ENCODE data around the gene VMAC. TPM values are rescaled to one million over a fixed set of nuclear protein-coding genes. Genes with fewer than 3 reads are reported as not detected.

The VMAC gene
- total and polyA plus RNA-seq, 2 of the 8 experiments (the other 6 are each of a cell fraction or from before 2014, with no cell fraction given), result 1.3 to 2.2 TPM

DNA sequence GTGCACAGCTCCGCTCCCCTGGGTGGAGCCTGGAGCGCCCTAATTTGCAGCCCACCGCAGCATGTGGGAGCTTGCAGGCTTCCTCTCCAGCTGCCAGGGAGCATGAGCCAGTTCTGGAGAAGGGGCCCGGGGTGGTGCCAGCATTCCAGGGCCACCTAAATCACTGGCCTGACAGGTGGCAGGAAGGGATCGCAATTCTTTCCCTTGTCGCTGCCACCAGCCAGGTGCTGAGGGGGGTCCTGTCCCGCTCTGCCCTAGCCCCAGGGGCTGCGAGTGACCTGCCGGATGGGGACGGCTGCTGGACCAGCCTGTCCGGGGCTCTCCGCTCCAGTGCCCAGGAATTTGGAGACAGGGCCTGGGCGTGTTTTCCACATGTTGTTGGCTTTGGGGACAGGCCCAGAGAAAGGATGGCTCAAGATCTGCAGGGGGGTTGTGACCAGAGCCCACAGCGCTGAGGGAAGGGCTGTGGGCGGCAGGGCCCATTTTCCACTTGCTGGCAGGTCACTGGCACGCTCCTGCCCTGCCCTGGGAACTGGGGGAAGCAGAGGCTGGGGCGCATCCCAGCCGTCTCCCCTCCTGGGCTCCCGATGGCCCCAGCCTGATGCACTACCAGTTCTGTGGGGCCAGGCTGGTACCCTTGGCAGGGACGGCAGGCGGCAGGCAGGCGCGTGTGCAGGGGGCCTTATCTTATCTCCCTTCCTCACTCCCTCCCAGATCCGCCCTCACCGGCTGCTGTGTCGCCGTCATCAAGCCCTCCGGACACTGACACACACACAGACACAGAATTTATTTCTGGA is 10.6 kb upstream of the VMAC start:
- H3K18ac ChIP-seq (ENCODE audit: extremely low read depth, low read length), result no peak overlapping the region
- no peak overlapping the region for H2BK20ac ChIP-seq (ENCODE audit: low read length)
- FAIRE-seq (no peak), DNase-seq (ENCODE audit: low read depth in 1 of 2, low spot score in 2 of 2) (no peak)
- CTCF ChIA-PET (ENCODE audit: partially characterized antibody), result interaction anchor here (0.6 to 2.7 kb wide), 4 partner anchors 66 to 1809 kb away, joined by 3 to 9 read pairs (median 6); no protein-coding TSS in a partner anchor
- no peak overlapping the region for H3K4me2 ChIP-seq (ENCODE audit: insufficient read depth in 1 of 2, low read depth in 2 of 2, low read length in 2 of 2)
- peak overlapping the region; percentile 25; the same call in 1 of the 2 replicates for H4K8ac ChIP-seq (ENCODE audit: extremely low read depth, insufficient read depth, low read length)
- no peak overlapping the region for H3K9ac ChIP-seq (replicated peaks in 1 of 4; ENCODE audit: extremely low read depth in 1 of 4, low read depth in 3 of 4, low read length in 3 of 4)
- peaks cover 2% of the 10 kb centered on the region; the same call in 1 of the 2 replicates for H3K79me1 ChIP-seq (ENCODE audit: low read depth, low read length)
- POLR2A ChIA-PET (ENCODE audit: partially characterized antibody), result interaction anchor here (0.7 to 5.3 kb wide), 7 partner anchors 8 to 90 kb away, joined by 3 to 49 read pairs (median 4); partner anchors contain the start of genes NDUFA11, NRTN and VMAC
- no peak overlapping the region for H2BK15ac ChIP-seq (ENCODE audit: low read length)
- H3K27ac ChIP-seq (ENCODE audit: low read depth, low read length), result no peak overlapping the region
- H3K9me3 ChIP-seq (ENCODE audit: insufficient read depth in 2 of 2, low read depth in 1 of 2, low read length in 1 of 2), result no peaks in the 10 kb centered on the region
- H3K23ac ChIP-seq (ENCODE audit: insufficient read length), result no peak overlapping the region
- no peak overlapping the region for H3K56ac ChIP-seq (replicated peaks; ENCODE audit: insufficient read length, low read depth, low read length)
- peaks cover 5 to 16% of the 10 kb centered on the region in 2 experiments for H4K20me1 ChIP-seq (replicated peaks in 1 of 2; ENCODE audit: control insufficient read depth in 1 of 2, insufficient read depth in 2 of 2, low read length in 2 of 2)
- no peak overlapping the region for H3K14ac ChIP-seq (ENCODE audit: insufficient read length)
- no peak overlapping the region for H3K4ac ChIP-seq (replicated peaks; ENCODE audit: insufficient read length, low read depth, low read length)
- H2BK12ac ChIP-seq (ENCODE audit: low read depth, low read length), result no peak overlapping the region
- no peaks in the 10 kb centered on the region for H3K23me2 ChIP-seq (ENCODE audit: low read depth, low read length)
- no peak overlapping the region for H4K91ac ChIP-seq (replicated peaks; ENCODE audit: insufficient read length, low read length)
- no peak overlapping the region for H2BK120ac ChIP-seq (replicated peaks; ENCODE audit: low read depth, low read length)
- H3K27me3 ChIP-seq (replicated peaks in 1 of 4; ENCODE audit: control insufficient read depth in 3 of 4, extremely low read depth in 1 of 4, insufficient read depth in 3 of 4, low read length in 3 of 4), result peaks cover 0 to 1% (median 0%) of the 10 kb centered on the region in 4 experiments; a peak in 3 of 7 replicates
- H2AFZ ChIP-seq (ENCODE audit: low read length), result no peak overlapping the region
- peaks cover 0 to 11% (median 4%) of the 10 kb centered on the region in 4 experiments; a peak in 5 of 7 replicates for H3K4me1 ChIP-seq (replicated peaks in 1 of 4; ENCODE audit: control insufficient read depth in 3 of 4, insufficient read depth in 4 of 4, low read length in 3 of 4)
- WGBS, 2 experiments (ENCODE audit: extremely low coverage in 1 of 2, insufficient coverage in 1 of 2, insufficient read length in 1 of 2, insufficient replicate concordance in 2 of 2, low coverage in 1 of 2, low lambda C conversion rate in 2 of 2, missing lambda C conversion rate in 1 of 2), result 88% methylated on average over 28 of the region's 28 CpGs; no CpG with 5 or more reads in 1 of the 2 experiments
- peaks cover 0 to 5% of the 10 kb centered on the region in 2 experiments; a peak in 1 of 4 replicates for H3K79me2 ChIP-seq (ENCODE audit: control insufficient read depth in 1 of 2, insufficient read depth in 2 of 2, low read length in 2 of 2)
- no peak overlapping the region for H2AK5ac ChIP-seq (ENCODE audit: low read depth, low read length)
- no peak overlapping the region for H2BK5ac ChIP-seq (ENCODE audit: low read depth, low read length)
- H3K4me3 ChIP-seq (ENCODE audit: extremely low read depth in 1 of 4, insufficient read depth in 2 of 4, low read depth in 3 of 4, low read length in 4 of 4), result no peak overlapping the region
- H3K36me3 ChIP-seq (ENCODE audit: control insufficient read depth in 2 of 4, insufficient read depth in 4 of 4, low read length in 3 of 4), result peaks cover 0 to 16% (median 8%) of the 10 kb centered on the region in 4 experiments; a peak in 5 of 8 replicates
- H4K5ac ChIP-seq (ENCODE audit: insufficient read length, low read depth, low read length), result no peak overlapping the region
- TF ChIP-seq, protein P1, sequence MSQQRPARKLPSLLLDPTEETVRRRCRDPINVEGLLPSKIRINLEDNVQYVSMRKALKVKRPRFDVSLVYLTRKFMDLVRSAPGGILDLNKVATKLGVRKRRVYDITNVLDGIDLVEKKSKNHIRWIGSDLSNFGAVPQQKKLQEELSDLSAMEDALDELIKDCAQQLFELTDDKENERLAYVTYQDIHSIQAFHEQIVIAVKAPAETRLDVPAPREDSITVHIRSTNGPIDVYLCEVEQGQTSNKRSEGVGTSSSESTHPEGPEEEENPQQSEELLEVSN (IDR thresholded peaks at IDR 0.05), result no peak
- TF ChIP-seq NRF1 (IDR thresholded peaks at IDR 0.05; ENCODE audit: low read depth, low read length) (no peak), KDM1A (IDR thresholded peaks at IDR 0.05; ENCODE audit: borderline replicate concordance, low read length) (no peak), CBX5 (IDR thresholded peaks at IDR 0.05; ENCODE audit: low read depth, low read length) (no peak), GTF2F1 (IDR thresholded peaks at IDR 0.05; ENCODE audit: borderline replicate concordance, low read depth, low read length) (no peak), TCF12 (IDR thresholded peaks at IDR 0.05; ENCODE audit: low read depth, low read length) (no peak), POLR2A (IDR thresholded peaks at IDR 0.05; ENCODE audit: control extremely low read depth in 1 of 2, low read depth in 2 of 2, low read length in 2 of 2) (no peak; a peak in 1 of 3 replicates), SIX5 (IDR thresholded peaks at IDR 0.05; ENCODE audit: low read depth, low read length) (no peak), FOSL1 (IDR thresholded peaks at IDR 0.05; ENCODE audit: insufficient read depth, low read depth, low read length) (no peak), POLR2AphosphoS5 (IDR thresholded peaks at IDR 0.05; ENCODE audit: low read depth, low read length) (no peak), POU5F1 (IDR thresholded peaks at IDR 0.05; ENCODE audit: low read depth, low read length) (no peak), CEBPB (IDR thresholded peaks at IDR 0.05; ENCODE audit: low read depth, low read length) (no peak)
